Neuronal stem cell (in vitro differentiated cells): ENCODE results near the gene PIP5K1C.

Source experiments
- DNase-seq: peaks from one replicate; pipeline ENCODE4 v3.0.0-alpha.2; 2013; ENCODE audit warnings: low spot score
- H2AFZ ChIP-seq: one replicate; pipeline ENCODE4 v1.6.1; 2013; ENCODE audit warnings: mild to moderate bottlenecking, low read length, inconsistent platforms
- H2AK5ac ChIP-seq: 2 replicates; pipeline ENCODE4 v1.6.1; 2013; ENCODE audit warnings: low read depth, mild to moderate bottlenecking, inconsistent platforms, low read length, moderate library complexity, mixed read lengths
- H2BK120ac ChIP-seq: 2 replicates; pipeline ENCODE4 v1.6.1; 2013; ENCODE audit warnings: low read depth, mild to moderate bottlenecking, inconsistent platforms, low read length, moderate library complexity, mixed read lengths
- H2BK12ac ChIP-seq: one replicate; pipeline ENCODE4 v1.6.1; 2013; ENCODE audit warnings: low read length, inconsistent platforms
- H2BK15ac ChIP-seq: 2 replicates; pipeline ENCODE4 v1.6.1; 2013; ENCODE audit warnings: mild to moderate bottlenecking, low read length, inconsistent platforms, mixed read lengths
- H2BK5ac ChIP-seq: one replicate; pipeline ENCODE4 v1.6.1; 2013; ENCODE audit warnings: inconsistent platforms, mild to moderate bottlenecking, low read length, moderate library complexity
- H3K14ac ChIP-seq: one replicate; pipeline ENCODE4 v1.6.1; 2013; ENCODE audit warnings: low read length, inconsistent platforms
- H3K18ac ChIP-seq: 2 replicates; pipeline ENCODE4 v1.6.1; 2013; ENCODE audit warnings: low read length, inconsistent platforms
- H3K23ac ChIP-seq: 2 replicates; pipeline ENCODE4 v1.6.1; 2013; ENCODE audit warnings: low read depth, mild to moderate bottlenecking, mixed read lengths, low read length, inconsistent platforms; ENCODE audit not compliant: poor library complexity
- H3K27ac ChIP-seq: replicated peaks from 3 replicates; pipeline ENCODE4 v1.5.1; 2013; ENCODE audit warnings: low read length, inconsistent platforms
- H3K27me3 ChIP-seq, 3 experiments: 2 replicates each; pipeline ENCODE4 v1.6.1; 2013; ENCODE audit warnings: low read length in 3 of 3, mild to moderate bottlenecking in 2 of 3, inconsistent platforms in 1 of 3, low read depth in 1 of 3, mixed read lengths in 1 of 3, moderate library complexity in 1 of 3; ENCODE audit not compliant: control insufficient read depth in 3 of 3, insufficient read depth in 3 of 3
- H3K36me3 ChIP-seq, 2 donors: replicated peaks in 1 of 2; 2 replicates each; pipeline ENCODE4 v1.6.1; 2013; ENCODE audit warnings: low read length in 2 of 2; ENCODE audit not compliant: control insufficient read depth in 2 of 2, insufficient read depth in 2 of 2
- H3K4ac ChIP-seq: 2 replicates; pipeline ENCODE4 v1.6.1; 2013; ENCODE audit warnings: inconsistent platforms, mild to moderate bottlenecking, low read length, moderate library complexity
- H3K4me1 ChIP-seq, 2 donors: 1 replicate in 1 of 2; 2 replicates in 1 of 2; pipeline ENCODE4 v1.6.1; 2013; ENCODE audit warnings: low read length in 2 of 2, low read depth in 1 of 2; ENCODE audit not compliant: control insufficient read depth in 2 of 2, insufficient read depth in 1 of 2
- H3K4me2 ChIP-seq: one replicate; pipeline ENCODE4 v1.6.1; 2013; ENCODE audit warnings: mild to moderate bottlenecking, low read length, inconsistent platforms; ENCODE audit not compliant: insufficient read depth, poor library complexity, severe bottlenecking
- H3K4me3 ChIP-seq, 2 donors: 2 replicates each; pipeline ENCODE4 v1.5.1; 2013; ENCODE audit warnings: low read length in 2 of 2, mild to moderate bottlenecking in 2 of 2, inconsistent platforms in 1 of 2, moderate library complexity in 1 of 2
- H3K79me1 ChIP-seq: one replicate; pipeline ENCODE4 v1.6.1; 2013; ENCODE audit warnings: low read depth, mild to moderate bottlenecking, inconsistent platforms, low read length, moderate library complexity
- H3K9ac ChIP-seq: one replicate; pipeline ENCODE4 v1.6.1; 2013; ENCODE audit warnings: mild to moderate bottlenecking, low read depth, low read length, inconsistent platforms; ENCODE audit not compliant: poor library complexity
- H3K9me3 ChIP-seq, 2 donors: replicated peaks in 1 of 2; 2 replicates each; pipeline versions ENCODE3 to v1.6.1; 2013; ENCODE audit warnings: low read length in 2 of 2, mild to moderate bottlenecking in 2 of 2, inconsistent platforms in 1 of 2, low read depth in 1 of 2, mixed read lengths in 1 of 2, moderate library complexity in 1 of 2; ENCODE audit not compliant: control insufficient read depth in 2 of 2, insufficient read depth in 1 of 2
- H4K8ac ChIP-seq: one replicate; pipeline ENCODE4 v1.6.1; 2013; ENCODE audit warnings: low read depth, mild to moderate bottlenecking, inconsistent platforms, low read length, moderate library complexity
- H4K91ac ChIP-seq: one replicate; pipeline ENCODE4 v1.6.1; 2013; ENCODE audit warnings: low read length, low read depth, mild to moderate bottlenecking, inconsistent platforms; ENCODE audit not compliant: poor library complexity
- WGBS, 2 donors: extraction: QIAGEN DNeasy Blood & Tissue Kit; methylation state at CpG; one replicate each; pipeline ENCODE4 v1.1.7; 2013; ENCODE audit warnings: missing lambda C conversion rate in 2 of 2, mixed read lengths in 1 of 2; ENCODE audit not compliant: insufficient read length in 2 of 2, insufficient replicate concordance in 1 of 2; ENCODE audit errors: extremely low coverage in 2 of 2; 5-methylcytosine and 5-hydroxymethylcytosine counted together

PIP5K1C gene

GRCh38 chr19:3589949-3590348 lies 110.3 kb downstream of the PIP5K1C start:
- H2AFZ ChIP-seq = no peak overlapping the region

GRCh38 chr19:3589439-3589838 lies 110.8 kb downstream of the PIP5K1C start:
- no peaks in the 10 kb centered on the region for H3K36me3 ChIP-seq
- no peak overlapping the region for H3K4me2 ChIP-seq
- no peak overlapping the region for H2AFZ ChIP-seq
- H4K8ac ChIP-seq = no peak overlapping the region
- H3K27ac ChIP-seq = no peak overlapping the region
- H3K14ac ChIP-seq = no peak overlapping the region
- no CpG with 5 or more reads among the region's 11 CpGs for WGBS, 2 donors
- no peak overlapping the region for H2AK5ac ChIP-seq
- no peaks in the 10 kb centered on the region for H3K79me1 ChIP-seq
- no peak overlapping the region for H3K4ac ChIP-seq
- H4K91ac ChIP-seq = no peak overlapping the region
- H2BK5ac ChIP-seq = no peak overlapping the region
- no peaks in the 10 kb centered on the region for H3K4me1 ChIP-seq
- H3K18ac ChIP-seq = no peak overlapping the region
- H3K23ac ChIP-seq = no peak overlapping the region
- H2BK15ac ChIP-seq = no peak overlapping the region
- H2BK120ac ChIP-seq = no peak overlapping the region
- DNase-seq = no peak
- H3K9me3 ChIP-seq = no peaks in the 10 kb centered on the region
- H3K4me3 ChIP-seq = no peak overlapping the region
- H2BK12ac ChIP-seq = no peak overlapping the region
- peaks cover 8 to 20% (median 20%) of the 10 kb centered on the region in 3 experiments for H3K27me3 ChIP-seq
- H3K9ac ChIP-seq = no peak overlapping the region

More at GRCh38 chr19:3589949-3590348, 110.3 kb downstream of the PIP5K1C start:
- Histone ChIP-seq H3K4me3 (peak overlapping the region in 1 of 2 donors; percentile 18), H2BK15ac (no peak overlapping the region), H2BK5ac (no peak overlapping the region), H2BK120ac (no peak overlapping the region), H4K8ac (no peak overlapping the region), H3K23ac (no peak overlapping the region), H3K4ac (no peak overlapping the region), H3K4me1 (no peaks in the 10 kb centered on the region), H3K9ac (no peak overlapping the region), H3K18ac (peak overlapping the region; percentile 17), H3K4me2 (no peak overlapping the region), H3K9me3 (no peaks in the 10 kb centered on the region), H2BK12ac (no peak overlapping the region), H3K79me1 (no peaks in the 10 kb centered on the region), H3K27me3 (peaks cover 8 to 20% (median 16%) of the 10 kb centered on the region in 3 experiments), H3K36me3 (no peaks in the 10 kb centered on the region), H3K14ac (peak overlapping the region; percentile 63), H4K91ac (no peak overlapping the region), H3K27ac (no peak overlapping the region), H2AK5ac (peak overlapping the region; percentile 53)
- no CpG with 5 or more reads among the region's 22 CpGs for WGBS, 2 donors
- no peak for DNase-seq

- H3K23ac ChIP-seq = peak overlapping the region; percentile 20
- WGBS, 2 donors = no CpG with 5 or more reads among the region's 31 CpGs
- peak overlapping the region; percentile 75 for H2AK5ac ChIP-seq
- no peaks in the 10 kb centered on the region for H3K4me1 ChIP-seq
- no peak overlapping the region for H3K4ac ChIP-seq
- no peak overlapping the region for H2BK120ac ChIP-seq
- peaks cover 8 to 24% (median 23%) of the 10 kb centered on the region in 3 experiments for H3K27me3 ChIP-seq
- H3K9me3 ChIP-seq = no peaks in the 10 kb centered on the region
- DNase-seq = no peak
- peak overlapping the region; percentile 56 for H3K14ac ChIP-seq
- H4K91ac ChIP-seq = no peak overlapping the region
- peak overlapping the region; percentile 38 for H3K18ac ChIP-seq
- H2BK12ac ChIP-seq = peak overlapping the region; percentile 41
- peak overlapping the region; percentile 65 for H4K8ac ChIP-seq
- no peak overlapping the region for H2AFZ ChIP-seq
- no peaks in the 10 kb centered on the region for H3K79me1 ChIP-seq
- no peak overlapping the region for H3K4me2 ChIP-seq
- peak overlapping the region; percentile 58 for H2BK15ac ChIP-seq
- H3K4me3 ChIP-seq = no peak overlapping the region
- no peak overlapping the region for H3K27ac ChIP-seq
- no peak overlapping the region for H2BK5ac ChIP-seq
- H3K36me3 ChIP-seq = no peaks in the 10 kb centered on the region
- no peak overlapping the region for H3K9ac ChIP-seq
Observed at GRCh38 chr19:3586707-3587346, 113.4 kb downstream of the PIP5K1C start.

- Histone ChIP-seq H3K4me3 (no peak overlapping the region), H2BK5ac (peak overlapping the region; percentile 39), H4K8ac (no peak overlapping the region)
Observed at GRCh38 chr19:3586127-3586626, 114.1 kb downstream of the PIP5K1C start.

More at GRCh38 chr19:3586127-3586626, 114.1 kb downstream of the PIP5K1C start:
- H3K9ac ChIP-seq = no peak overlapping the region
- peak overlapping the region; percentile 73 for H2AFZ ChIP-seq
- peak overlapping the region; percentile 56 for H3K14ac ChIP-seq
- peaks cover 8 to 24% (median 23%) of the 10 kb centered on the region in 3 experiments for H3K27me3 ChIP-seq
- H3K23ac ChIP-seq = peak overlapping the region; percentile 73
- H3K79me1 ChIP-seq = no peaks in the 10 kb centered on the region
- no peaks in the 10 kb centered on the region for H3K36me3 ChIP-seq
- H2BK15ac ChIP-seq = peak overlapping the region; percentile 67
- peak overlapping the region; percentile 54 for H3K4me2 ChIP-seq
- no peak overlapping the region for H2BK120ac ChIP-seq
- WGBS, 2 donors = no CpG with 5 or more reads among the region's 16 CpGs
- no peak overlapping the region for H3K27ac ChIP-seq
- peak overlapping the region; percentile 75 for H2AK5ac ChIP-seq
- H3K4ac ChIP-seq = no peak overlapping the region
- DNase-seq = no peak
- no peaks in the 10 kb centered on the region for H3K4me1 ChIP-seq
- H4K91ac ChIP-seq = no peak overlapping the region
- no peaks in the 10 kb centered on the region for H3K9me3 ChIP-seq
- H3K18ac ChIP-seq = no peak overlapping the region
- no peak overlapping the region for H2BK12ac ChIP-seq
